ENCODE results near the gene CD177. TPM values are rescaled to one million over a fixed set of nuclear protein-coding genes. Genes with fewer than 3 reads are reported as not detected.
"Not testable (repeated sequence)": the region's sequence is repeated elsewhere in the genome, so short reads cannot be mapped to it uniquely, and the experiment has no call there.

Gene CD177
- total RNA-seq, 1 donor from 2014 or later = 5.2 TPM

- H3K27me3 ChIP-seq (ENCODE audit: control insufficient read depth in 3 of 3, insufficient read depth in 3 of 3, low read length in 3 of 3) = no peaks in the 10 kb centered on the region
- H3K36me3 ChIP-seq (ENCODE audit: control insufficient read depth in 3 of 3, insufficient read depth in 3 of 3, low read length in 3 of 3) = no peaks in the 10 kb centered on the region
- H3K4me3 ChIP-seq (ENCODE audit: low read length in 3 of 3) = no peak overlapping the region
- no peaks in the 10 kb centered on the region for H3K4me1 ChIP-seq (ENCODE audit: control insufficient read depth in 3 of 3, insufficient read depth in 3 of 3, low read length in 3 of 3)
- H3K27ac ChIP-seq (ENCODE audit: low read depth, low read length) = no peak overlapping the region
- peaks cover 0 to 2% (median 0%) of the 10 kb centered on the region in 3 donors for H3K9me3 ChIP-seq (ENCODE audit: control insufficient read depth in 3 of 3, low read length in 3 of 3)
- no peak overlapping the region for H3K9ac ChIP-seq (ENCODE audit: low read depth in 1 of 3, low read length in 3 of 3)
Observed at GRCh38 chr19:43331435-43332010, 22.0 kb upstream of the CD177 start.

GRCh38 chr19:43332058-43332922 is 21.2 kb upstream of the CD177 start:
- Histone ChIP-seq H3K9me3 (ENCODE audit: control insufficient read depth in 3 of 3, low read length in 3 of 3) (peaks cover 0 to 2% (median 0%) of the 10 kb centered on the region in 3 donors), H3K4me1 (ENCODE audit: control insufficient read depth in 3 of 3, insufficient read depth in 3 of 3, low read length in 3 of 3) (no peaks in the 10 kb centered on the region), H3K9ac (ENCODE audit: low read depth in 1 of 3, low read length in 3 of 3) (no peak overlapping the region), H3K27ac (ENCODE audit: low read depth, low read length) (no peak overlapping the region), H3K4me3 (ENCODE audit: low read length in 3 of 3) (no peak overlapping the region), H3K36me3 (ENCODE audit: control insufficient read depth in 3 of 3, insufficient read depth in 3 of 3, low read length in 3 of 3) (no peaks in the 10 kb centered on the region), H3K27me3 (ENCODE audit: control insufficient read depth in 3 of 3, insufficient read depth in 3 of 3, low read length in 3 of 3) (no peaks in the 10 kb centered on the region)

- not testable (repeated sequence) for H3K4me1 ChIP-seq (ENCODE audit: control insufficient read depth in 3 of 3, insufficient read depth in 3 of 3, low read length in 3 of 3); H3K27me3 ChIP-seq (ENCODE audit: control insufficient read depth in 3 of 3, insufficient read depth in 3 of 3, low read length in 3 of 3); H3K36me3 ChIP-seq (ENCODE audit: control insufficient read depth in 3 of 3, insufficient read depth in 3 of 3, low read length in 3 of 3); H3K4me3 ChIP-seq (ENCODE audit: low read length in 3 of 3); H3K9ac ChIP-seq (ENCODE audit: low read depth in 1 of 3, low read length in 3 of 3); H3K27ac ChIP-seq (ENCODE audit: low read depth, low read length); H3K9me3 ChIP-seq (ENCODE audit: control insufficient read depth in 3 of 3, low read length in 3 of 3)
Observed at GRCh38 chr19:43336508-43336907, 17.0 kb upstream of the CD177 start.

- no peaks in the 10 kb centered on the region for H3K36me3 ChIP-seq (ENCODE audit: control insufficient read depth in 3 of 3, insufficient read depth in 3 of 3, low read length in 3 of 3)
- no peak overlapping the region for H3K27ac ChIP-seq (ENCODE audit: low read depth, low read length)
- H3K4me1 ChIP-seq (ENCODE audit: control insufficient read depth in 3 of 3, insufficient read depth in 3 of 3, low read length in 3 of 3) = no peaks in the 10 kb centered on the region
- H3K27me3 ChIP-seq (ENCODE audit: control insufficient read depth in 3 of 3, insufficient read depth in 3 of 3, low read length in 3 of 3) = no peaks in the 10 kb centered on the region
- no peaks in the 10 kb centered on the region for H3K9me3 ChIP-seq (ENCODE audit: control insufficient read depth in 3 of 3, low read length in 3 of 3)
- H3K9ac ChIP-seq (ENCODE audit: low read depth in 1 of 3, low read length in 3 of 3) = no peak overlapping the region
- H3K4me3 ChIP-seq (ENCODE audit: low read length in 3 of 3) = no peak overlapping the region
Observed at GRCh38 chr19:43337737-43338136, 15.7 kb upstream of the CD177 start.

GRCh38 chr19:43338530-43338929 is 15.0 kb upstream of the CD177 start:
- H3K27me3 ChIP-seq (ENCODE audit: control insufficient read depth in 3 of 3, insufficient read depth in 3 of 3, low read length in 3 of 3) = no peaks in the 10 kb centered on the region
- H3K36me3 ChIP-seq (ENCODE audit: control insufficient read depth in 3 of 3, insufficient read depth in 3 of 3, low read length in 3 of 3) = no peaks in the 10 kb centered on the region
- H3K9ac ChIP-seq (ENCODE audit: low read depth in 1 of 3, low read length in 3 of 3) = no peak overlapping the region
- no peaks in the 10 kb centered on the region for H3K9me3 ChIP-seq (ENCODE audit: control insufficient read depth in 3 of 3, low read length in 3 of 3)
- no peak overlapping the region for H3K27ac ChIP-seq (ENCODE audit: low read depth, low read length)
- H3K4me3 ChIP-seq (ENCODE audit: low read length in 3 of 3) = no peak overlapping the region
- H3K4me1 ChIP-seq (ENCODE audit: control insufficient read depth in 3 of 3, insufficient read depth in 3 of 3, low read length in 3 of 3) = no peaks in the 10 kb centered on the region

- not testable (repeated sequence) for H3K27ac ChIP-seq (ENCODE audit: low read depth, low read length); H3K4me1 ChIP-seq (ENCODE audit: control insufficient read depth in 3 of 3, insufficient read depth in 3 of 3, low read length in 3 of 3); H3K9ac ChIP-seq (ENCODE audit: low read depth in 1 of 3, low read length in 3 of 3); H3K27me3 ChIP-seq (ENCODE audit: control insufficient read depth in 3 of 3, insufficient read depth in 3 of 3, low read length in 3 of 3); H3K9me3 ChIP-seq (ENCODE audit: control insufficient read depth in 3 of 3, low read length in 3 of 3); H3K36me3 ChIP-seq (ENCODE audit: control insufficient read depth in 3 of 3, insufficient read depth in 3 of 3, low read length in 3 of 3); H3K4me3 ChIP-seq (ENCODE audit: low read length in 3 of 3)
Observed at GRCh38 chr19:43339243-43339930, 14.1 kb upstream of the CD177 start.

- H3K27me3 ChIP-seq (ENCODE audit: control insufficient read depth in 3 of 3, insufficient read depth in 3 of 3, low read length in 3 of 3); H3K9me3 ChIP-seq (ENCODE audit: control insufficient read depth in 3 of 3, low read length in 3 of 3); H3K4me1 ChIP-seq (ENCODE audit: control insufficient read depth in 3 of 3, insufficient read depth in 3 of 3, low read length in 3 of 3); H3K27ac ChIP-seq (ENCODE audit: low read depth, low read length); H3K4me3 ChIP-seq (ENCODE audit: low read length in 3 of 3); H3K36me3 ChIP-seq (ENCODE audit: control insufficient read depth in 3 of 3, insufficient read depth in 3 of 3, low read length in 3 of 3); H3K9ac ChIP-seq (ENCODE audit: low read depth in 1 of 3, low read length in 3 of 3): not testable (repeated sequence)
Observed at GRCh38 chr19:43340101-43340500, 13.4 kb upstream of the CD177 start.

- H3K36me3 ChIP-seq (ENCODE audit: control insufficient read depth in 3 of 3, insufficient read depth in 3 of 3, low read length in 3 of 3); H3K27me3 ChIP-seq (ENCODE audit: control insufficient read depth in 3 of 3, insufficient read depth in 3 of 3, low read length in 3 of 3); H3K4me1 ChIP-seq (ENCODE audit: control insufficient read depth in 3 of 3, insufficient read depth in 3 of 3, low read length in 3 of 3); H3K9me3 ChIP-seq (ENCODE audit: control insufficient read depth in 3 of 3, low read length in 3 of 3); H3K27ac ChIP-seq (ENCODE audit: low read depth, low read length); H3K4me3 ChIP-seq (ENCODE audit: low read length in 3 of 3); H3K9ac ChIP-seq (ENCODE audit: low read depth in 1 of 3, low read length in 3 of 3): not testable (repeated sequence)
Observed at GRCh38 chr19:43341098-43341497, 12.4 kb upstream of the CD177 start.

GRCh38 chr19:43342104-43342503 is 11.4 kb upstream of the CD177 start:
- H3K9ac ChIP-seq (ENCODE audit: low read depth in 1 of 3, low read length in 3 of 3); H3K36me3 ChIP-seq (ENCODE audit: control insufficient read depth in 3 of 3, insufficient read depth in 3 of 3, low read length in 3 of 3); H3K4me1 ChIP-seq (ENCODE audit: control insufficient read depth in 3 of 3, insufficient read depth in 3 of 3, low read length in 3 of 3); H3K27ac ChIP-seq (ENCODE audit: low read depth, low read length); H3K9me3 ChIP-seq (ENCODE audit: control insufficient read depth in 3 of 3, low read length in 3 of 3); H3K4me3 ChIP-seq (ENCODE audit: low read length in 3 of 3); H3K27me3 ChIP-seq (ENCODE audit: control insufficient read depth in 3 of 3, insufficient read depth in 3 of 3, low read length in 3 of 3): not testable (repeated sequence)

- H3K9me3 ChIP-seq (ENCODE audit: control insufficient read depth in 3 of 3, low read length in 3 of 3); H3K9ac ChIP-seq (ENCODE audit: low read depth in 1 of 3, low read length in 3 of 3); H3K27me3 ChIP-seq (ENCODE audit: control insufficient read depth in 3 of 3, insufficient read depth in 3 of 3, low read length in 3 of 3); H3K36me3 ChIP-seq (ENCODE audit: control insufficient read depth in 3 of 3, insufficient read depth in 3 of 3, low read length in 3 of 3); H3K4me3 ChIP-seq (ENCODE audit: low read length in 3 of 3); H3K27ac ChIP-seq (ENCODE audit: low read depth, low read length); H3K4me1 ChIP-seq (ENCODE audit: control insufficient read depth in 3 of 3, insufficient read depth in 3 of 3, low read length in 3 of 3): not testable (repeated sequence)
Observed at GRCh38 chr19:43344347-43344925, 9.1 kb upstream of the CD177 start.

Measured in skeletal muscle tissue (tissue), 4 donors.